ENCODE measurements around the gene NKD1.

Gene NKD1

GRCh38 chr16:50598256-50598894 is 50.2 kb downstream of the NKD1 start:
- peak in 26 of 56 donors; percentile 7 to 59 (median 28) for DNase-seq

GRCh38 chr16:50598936-50599361 is 50.8 kb downstream of the NKD1 start:
- DNase-seq, result no peak

DNA sequence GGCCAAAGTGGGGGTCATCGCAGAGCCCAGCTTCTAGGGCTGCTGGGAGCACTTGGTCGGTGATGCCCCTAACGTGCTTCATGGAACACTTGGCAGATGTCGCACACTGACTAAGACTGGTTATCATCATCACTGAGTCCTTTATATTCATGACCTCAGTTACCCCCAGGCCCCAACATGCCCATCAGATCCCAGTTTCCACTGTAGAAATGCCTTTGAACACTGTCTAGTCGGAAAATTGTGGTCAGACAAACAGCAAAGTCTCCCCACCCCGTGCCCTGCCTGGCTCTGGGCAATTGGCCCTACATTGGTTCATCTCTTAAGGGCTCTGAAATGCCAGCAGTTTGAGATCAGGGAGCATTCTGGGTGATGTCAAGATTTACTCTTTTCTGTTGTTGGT is 51.3 kb downstream of the NKD1 start:
- DNase-seq, result no peak

DNA sequence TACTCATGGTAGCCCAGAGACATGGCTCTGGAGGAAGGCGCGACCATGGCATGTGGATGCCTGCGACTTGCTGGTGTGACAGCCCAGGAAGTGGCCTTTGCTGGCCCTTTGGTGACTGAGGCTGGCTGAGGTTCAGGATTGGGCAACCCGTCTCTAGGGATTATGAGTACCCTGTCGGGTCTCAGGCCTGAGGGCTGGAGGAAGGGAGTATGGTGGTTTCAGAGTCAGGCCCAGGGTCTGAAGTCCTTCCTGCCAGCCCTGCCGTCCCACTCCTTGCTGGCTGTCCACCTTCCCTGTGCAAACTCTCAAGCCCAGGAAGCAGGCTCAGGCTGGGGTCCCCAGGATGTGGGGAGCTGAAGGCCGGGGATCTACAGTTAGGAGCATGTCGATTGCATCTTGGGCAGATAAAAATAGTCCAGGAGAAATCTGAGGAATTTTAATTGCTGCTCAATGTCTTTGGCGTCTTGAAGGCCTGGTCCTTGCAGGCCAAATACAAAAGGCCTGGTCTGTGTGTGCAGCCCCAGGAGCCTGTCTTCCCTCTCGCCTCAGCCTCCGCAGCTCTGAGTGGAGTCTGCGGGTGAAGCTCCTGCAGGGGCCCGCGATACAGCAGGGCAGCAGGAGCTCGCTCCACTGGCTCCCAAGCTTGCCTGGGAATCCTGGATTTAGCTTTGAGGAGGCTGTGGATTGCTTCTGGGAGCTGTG is 52.5 kb downstream of the NKD1 start:
- no peak for DNase-seq

DNA sequence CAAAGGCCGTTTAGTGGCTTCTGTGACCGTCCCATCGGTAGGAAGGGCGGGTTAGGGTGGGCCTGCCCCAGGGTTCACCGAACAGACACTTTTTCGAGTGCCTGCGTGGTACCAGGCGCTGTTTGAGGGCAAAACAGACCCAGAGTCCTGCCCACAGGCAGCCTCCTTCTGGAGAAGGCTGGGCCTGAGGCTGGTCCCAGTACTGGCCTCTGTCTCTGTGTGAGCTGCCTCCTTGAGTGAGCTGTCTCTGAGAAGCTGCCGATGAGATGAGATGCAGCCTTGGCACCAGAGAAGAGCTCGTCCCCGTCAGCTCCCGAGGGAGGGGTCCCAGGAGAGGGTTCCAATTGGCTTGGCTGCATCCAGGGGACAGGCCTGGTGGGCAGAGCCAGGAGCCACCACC is 53.1 kb downstream of the NKD1 start:
- DNase-seq, result no peak

DNA sequence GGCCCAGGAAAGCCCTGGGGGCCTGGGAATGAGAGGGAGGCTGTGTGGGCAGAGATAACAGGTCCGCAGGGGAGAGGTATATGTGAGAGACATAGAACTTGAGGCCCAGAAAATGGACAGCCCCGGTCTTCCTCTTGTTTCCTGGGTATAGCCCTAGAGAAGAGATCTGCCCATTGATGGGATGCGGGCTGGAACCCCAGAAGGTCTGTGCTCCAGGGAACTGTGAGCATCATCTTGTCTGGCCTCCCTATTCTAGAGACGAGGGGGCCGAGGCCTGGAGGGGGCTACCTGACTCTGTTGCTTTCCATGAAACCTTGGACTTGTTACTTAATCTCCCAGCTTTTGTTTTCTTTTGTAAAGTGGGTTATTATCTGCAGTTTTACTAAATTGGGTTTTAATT is 53.9 kb downstream of the NKD1 start:
- no peak for DNase-seq

- DNase-seq, result no peak
Measured at GRCh38 chr16:50602531-50603205, 54.5 kb downstream of the NKD1 start.

DNA sequence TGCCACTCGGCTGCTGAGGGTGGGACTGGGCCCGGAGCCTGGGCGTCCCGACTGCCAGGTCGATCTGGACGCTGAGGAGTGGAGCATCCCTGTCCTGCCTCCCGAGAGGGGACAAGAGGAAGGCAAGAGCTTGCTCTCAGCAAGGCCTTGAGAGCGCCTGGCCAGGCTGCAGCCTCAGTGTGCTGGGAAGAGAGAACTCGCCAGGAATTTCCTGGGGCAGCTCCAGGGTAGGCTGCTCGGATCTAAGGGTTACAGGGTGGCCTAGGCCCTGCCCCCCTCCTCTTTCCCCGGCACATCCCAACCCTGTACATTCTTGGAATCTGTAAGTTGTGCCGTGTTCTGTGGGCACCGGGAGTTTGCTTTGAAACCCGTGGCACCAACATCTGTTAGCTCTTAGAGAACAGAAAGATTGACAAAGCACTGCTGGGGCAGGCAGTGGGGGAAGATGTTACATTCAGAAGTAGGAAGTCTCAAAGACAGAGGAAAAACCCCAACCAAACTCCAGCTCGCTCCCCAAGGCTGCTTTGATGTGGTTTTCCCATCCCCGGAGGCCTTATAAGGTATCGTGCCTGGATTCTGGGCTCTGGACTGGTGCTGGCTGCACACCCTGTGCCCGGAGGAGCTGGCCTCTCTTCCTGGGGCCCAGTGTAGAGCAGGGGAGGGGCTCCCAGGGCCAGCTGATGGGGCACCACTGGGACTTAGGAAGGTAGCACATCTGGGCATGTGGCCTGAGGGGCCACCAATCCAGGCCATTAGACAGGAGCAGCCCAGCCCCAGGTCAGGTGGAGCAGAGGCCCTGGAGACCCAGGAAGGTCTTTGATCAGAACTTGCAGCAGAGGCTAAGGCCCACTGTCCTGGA is 55.2 kb downstream of the NKD1 start:
- DNase-seq, result peak in 2 of 56 donors; percentile 8 to 17

DNA sequence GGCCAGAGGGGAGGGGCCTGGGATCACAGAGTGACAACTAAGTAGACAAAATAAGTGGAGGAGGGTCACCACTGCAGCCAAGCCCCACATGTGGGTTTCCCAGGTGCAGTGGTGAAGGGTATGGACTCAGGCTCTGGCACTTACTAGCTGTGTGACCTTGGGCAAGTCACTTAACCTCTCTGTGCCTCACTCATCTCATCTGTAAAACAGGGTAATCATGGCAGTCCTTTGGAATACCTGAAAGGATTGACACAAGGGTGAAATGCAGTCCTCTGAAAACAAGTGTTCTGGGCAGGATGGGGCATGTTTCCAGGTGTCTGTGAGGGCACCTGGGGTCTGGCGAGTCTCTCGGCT is 55.8 kb downstream of the NKD1 start:
- no peak for DNase-seq

- no peak for DNase-seq
Measured at GRCh38 chr16:50604610-50605009, 56.4 kb downstream of the NKD1 start.

- peak in 2 of 56 donors; percentile 17 to 18 for DNase-seq
Measured at GRCh38 chr16:50605733-50606430, 57.7 kb downstream of the NKD1 start.

DNA sequence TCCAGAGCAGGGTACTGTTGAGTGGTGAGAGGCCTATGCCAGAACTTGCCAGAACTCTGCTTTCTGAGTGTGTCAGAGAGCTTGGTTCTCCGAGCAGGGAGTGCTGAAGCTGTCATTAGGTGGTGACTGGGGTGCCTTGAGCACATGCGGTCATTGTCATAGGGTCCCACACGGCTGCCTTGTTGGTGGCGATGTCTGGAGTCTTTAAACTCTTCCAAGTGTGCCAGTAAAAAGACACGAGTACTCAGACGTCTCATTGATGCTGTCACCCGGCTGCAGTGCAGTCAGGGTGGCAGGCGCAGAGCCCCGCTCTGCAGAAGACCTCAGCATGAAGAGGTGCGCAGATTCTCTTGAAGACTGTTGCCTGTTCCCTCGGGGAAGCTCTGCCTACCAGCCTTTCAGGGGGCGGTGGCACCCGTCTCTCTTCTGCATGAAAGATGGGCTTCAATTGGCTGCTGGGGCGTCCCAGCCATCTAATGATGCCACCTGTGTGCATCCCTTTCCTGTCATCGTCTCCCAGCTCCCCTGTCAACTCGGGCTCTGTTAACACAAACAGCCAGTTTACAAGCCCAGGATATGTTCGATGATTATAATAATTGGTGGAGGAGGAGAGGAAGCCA is 58.3 kb downstream of the NKD1 start:
- peak in 2 of 56 donors; percentile 14 to 25 for DNase-seq

DNA sequence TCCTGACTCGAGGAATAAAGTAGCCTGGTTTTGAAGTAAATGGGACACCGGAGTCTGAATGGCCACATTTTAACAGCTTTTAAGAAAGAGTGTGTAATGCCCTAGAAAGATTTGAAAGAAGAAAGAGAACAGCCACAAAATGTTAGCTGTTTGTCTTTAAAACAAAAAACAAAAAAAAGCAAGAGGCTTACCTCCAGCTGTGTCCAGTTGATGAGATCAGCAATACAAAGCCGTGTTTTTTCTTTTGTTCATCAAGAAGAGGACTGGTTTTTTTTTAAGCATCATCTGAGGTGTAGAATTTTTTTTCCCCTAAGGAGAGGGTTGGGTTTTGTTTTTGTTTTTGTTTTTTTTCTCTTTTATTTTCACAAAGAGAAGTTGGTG is 58.8 kb downstream of the NKD1 start:
- DNase-seq, result no peak

GRCh38 chr16:50607447-50607846 is 59.3 kb downstream of the NKD1 start:
- DNase-seq, result no peak

GRCh38 chr16:50607970-50608557 is 59.9 kb downstream of the NKD1 start:
- peak in 1 of 56 donors; percentile 22 for DNase-seq

DNA sequence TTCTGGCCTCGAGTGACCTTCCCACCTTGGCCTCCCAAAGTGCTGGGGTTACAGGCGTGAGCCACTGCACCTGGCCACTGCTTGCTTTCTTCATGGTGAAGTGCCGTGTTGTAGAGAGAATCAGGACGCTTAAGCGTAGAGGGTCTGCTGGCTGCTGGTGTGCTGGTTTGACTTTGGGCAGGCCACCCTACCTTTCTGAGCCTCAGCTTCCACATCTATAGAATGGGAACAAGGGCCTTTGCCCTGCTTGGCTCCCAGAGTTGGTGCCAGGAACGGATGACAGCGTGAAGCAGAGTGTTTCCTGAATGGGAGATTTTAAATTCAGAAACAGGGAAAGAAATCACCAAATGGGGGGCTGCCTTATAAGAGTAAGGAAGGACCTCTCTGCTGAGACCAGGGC is 60.9 kb downstream of the NKD1 start:
- no peak for DNase-seq

DNA sequence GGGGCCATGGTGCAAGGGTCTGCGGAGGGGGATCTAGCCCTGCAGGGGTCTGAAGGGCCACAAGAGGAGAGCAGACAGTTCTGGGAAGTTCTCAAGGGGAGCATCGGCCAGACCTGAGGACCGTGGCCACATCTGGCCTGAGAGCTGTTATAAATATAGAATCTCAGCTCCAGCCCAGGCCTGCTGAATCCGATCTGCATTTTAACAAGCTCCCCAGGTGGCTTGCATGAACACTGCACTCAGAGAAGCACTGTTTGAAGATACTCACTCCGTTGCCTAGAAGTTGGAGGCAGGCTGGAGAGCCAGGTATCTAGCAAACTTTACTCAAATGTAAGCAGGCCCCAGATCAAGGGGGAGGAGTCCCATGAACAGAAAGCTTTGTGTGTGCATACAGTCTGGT is 61.3 kb downstream of the NKD1 start:
- no peak for DNase-seq

GRCh38 chr16:50610331-50611262 is 62.4 kb downstream of the NKD1 start:
- peak in 19 of 56 donors; percentile 7 to 64 (median 22) for DNase-seq

DNA sequence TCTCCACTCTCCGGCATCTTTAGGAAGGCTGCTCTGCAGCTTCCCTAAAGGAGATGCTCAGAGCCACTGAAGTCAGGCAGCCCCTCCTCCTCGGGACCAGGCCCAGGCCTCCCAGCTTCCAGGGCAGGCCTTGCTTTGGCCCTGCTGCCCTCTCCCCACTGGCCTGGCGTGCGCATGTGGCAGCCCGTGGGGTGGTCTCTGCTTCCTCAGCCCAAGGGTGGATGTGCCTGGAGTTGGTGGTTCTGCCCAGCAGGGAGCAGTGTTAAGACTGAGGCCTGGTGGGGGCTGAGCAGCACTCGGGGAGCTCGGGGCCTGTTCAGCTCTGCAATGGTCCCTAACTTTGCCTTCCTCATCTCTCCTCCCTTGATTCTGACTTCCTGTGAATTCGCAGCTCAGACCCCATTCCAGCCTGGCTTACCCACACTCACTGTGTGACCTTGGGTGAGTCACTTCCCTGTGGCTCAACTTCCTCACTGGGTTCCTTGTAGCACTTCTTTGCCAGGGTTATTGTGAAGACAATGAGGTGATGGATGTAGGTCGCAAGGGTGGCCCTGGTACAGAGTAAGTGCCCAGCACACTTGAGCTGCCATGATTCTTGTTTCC is 63.2 kb downstream of the NKD1 start:
- no peak for DNase-seq
